NCI-H774 (cell line): ENCODE results near the gene RAP1A.
"Not testable (repeated sequence)": the region's sequence is repeated elsewhere in the genome, so short reads cannot be mapped to it uniquely, and the experiment has no call there.

Experiments used
- DNase-seq: peaks from one replicate; lab custom pipeline; 2025; lab: John Stamatoyannopoulos, UW

The RAP1A gene

DNA sequence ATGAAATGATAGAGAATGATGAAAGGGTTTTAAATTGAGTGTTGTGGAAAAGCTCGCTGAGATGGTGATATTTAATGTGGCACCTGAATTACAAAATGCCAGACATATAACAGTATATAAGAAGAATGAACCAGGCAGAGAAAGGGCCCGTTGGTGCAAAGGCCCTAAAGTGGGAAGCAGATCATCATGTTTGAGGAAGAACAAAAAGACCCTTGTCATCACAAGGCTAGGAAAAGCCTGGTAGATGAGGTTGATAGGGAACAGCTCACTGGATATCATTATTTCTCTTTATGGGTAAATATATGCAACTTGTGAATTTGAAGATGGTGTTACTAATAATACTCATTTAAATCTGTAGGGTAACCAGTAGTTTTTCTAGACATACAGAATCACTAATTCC, 11.0 kb downstream of the RAP1A start:
- DNase-seq, result no peak

GRCh38 chr1:111631502-111631901, 11.9 kb downstream of the RAP1A start:
- DNase-seq, result no peak

- DNase-seq, result not testable (repeated sequence)
Measured at GRCh38 chr1:111632771-111633170, 13.2 kb downstream of the RAP1A start.

- DNase-seq, result no peak
Measured at GRCh38 chr1:111633736-111634247, 14.2 kb downstream of the RAP1A start.

- DNase-seq, result no peak
Measured at GRCh38 chr1:111635324-111636009, 15.9 kb downstream of the RAP1A start.

GRCh38 chr1:111638320-111638719, 18.7 kb downstream of the RAP1A start:
- DNase-seq, result no peak

GRCh38 chr1:111639602-111640198, 20.1 kb downstream of the RAP1A start:
- DNase-seq, result no peak

GRCh38 chr1:111643097-111643496, 23.5 kb downstream of the RAP1A start:
- DNase-seq, result no peak

- no peak for DNase-seq
Measured at GRCh38 chr1:111643696-111644095, 24.1 kb downstream of the RAP1A start.

GRCh38 chr1:111644506-111644905, 24.9 kb downstream of the RAP1A start:
- DNase-seq, result no peak

- no peak for DNase-seq
Measured at GRCh38 chr1:111647736-111648135, 28.1 kb downstream of the RAP1A start.

GRCh38 chr1:111648806-111649205, 29.2 kb downstream of the RAP1A start:
- DNase-seq, result no peak

- no peak for DNase-seq
Measured at GRCh38 chr1:111649227-111649626, 29.6 kb downstream of the RAP1A start.

- no peak for DNase-seq
Measured at GRCh38 chr1:111649648-111650047, 30.1 kb downstream of the RAP1A start.

- DNase-seq, result no peak
Measured at GRCh38 chr1:111653709-111654108, 34.1 kb downstream of the RAP1A start.

DNA sequence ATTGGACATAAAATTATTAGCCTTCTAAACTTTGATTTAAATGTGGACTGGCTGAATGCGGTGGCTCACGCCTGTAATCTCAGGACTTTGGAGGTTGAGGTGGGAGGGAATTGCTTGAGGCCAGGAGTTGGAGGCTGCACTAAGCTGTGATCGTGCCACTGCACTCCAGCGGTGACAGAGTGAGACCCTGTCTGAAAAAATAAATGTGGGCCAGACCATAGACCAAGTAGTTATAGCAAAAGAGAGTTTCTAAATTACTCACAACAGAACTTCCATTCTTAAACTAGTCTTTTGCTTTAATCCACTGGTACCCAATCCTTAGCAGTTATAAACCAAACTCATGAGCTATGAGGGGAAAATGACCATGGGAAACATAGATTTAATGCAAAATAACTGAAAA, 35.2 kb downstream of the RAP1A start:
- DNase-seq, result no peak

GRCh38 chr1:111656086-111657017, 36.8 kb downstream of the RAP1A start:
- no peak for DNase-seq

- DNase-seq, result no peak
Measured at GRCh38 chr1:111658622-111659021, 39.0 kb downstream of the RAP1A start.

GRCh38 chr1:111660204-111661150, 40.9 kb downstream of the RAP1A start:
- no peak for DNase-seq

DNA sequence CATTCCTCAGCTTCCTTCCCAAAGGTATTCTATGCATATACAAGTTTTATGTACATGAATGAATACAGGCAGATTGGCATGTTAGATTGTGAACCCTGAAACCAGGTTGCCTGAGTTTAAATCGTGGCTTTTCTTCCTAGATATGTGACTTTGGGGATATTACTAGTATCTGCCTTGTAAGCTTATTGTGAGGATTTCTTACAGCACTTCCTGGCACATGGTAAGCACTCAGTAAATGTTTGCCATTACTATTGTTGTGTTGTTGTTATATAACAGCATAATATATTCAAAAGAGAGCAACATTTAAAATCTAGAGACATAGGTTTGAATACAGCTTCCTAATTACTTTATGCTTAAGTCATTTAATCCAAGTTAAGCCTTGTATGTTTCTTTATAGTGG, 45.1 kb downstream of the RAP1A start:
- DNase-seq, result no peak

DNA sequence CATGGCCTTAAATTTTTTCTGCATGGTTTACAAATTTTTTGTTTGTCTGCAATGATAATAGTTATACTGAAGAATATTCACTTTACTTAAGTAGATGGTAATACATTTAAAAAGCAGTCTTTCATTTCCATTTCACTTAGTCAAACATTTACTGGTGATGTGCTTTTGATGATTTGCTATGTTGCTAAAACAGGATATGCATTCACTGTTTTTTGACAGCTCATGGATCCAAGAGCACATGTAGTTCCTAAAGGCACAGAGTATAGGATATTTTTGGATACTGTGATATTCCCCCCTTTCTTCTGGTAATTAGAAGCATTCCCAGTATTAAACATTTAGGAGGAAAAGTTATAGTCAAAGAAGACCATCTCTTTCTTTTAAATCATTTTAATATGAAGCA, 45.9 kb downstream of the RAP1A start:
- no peak for DNase-seq

DNA sequence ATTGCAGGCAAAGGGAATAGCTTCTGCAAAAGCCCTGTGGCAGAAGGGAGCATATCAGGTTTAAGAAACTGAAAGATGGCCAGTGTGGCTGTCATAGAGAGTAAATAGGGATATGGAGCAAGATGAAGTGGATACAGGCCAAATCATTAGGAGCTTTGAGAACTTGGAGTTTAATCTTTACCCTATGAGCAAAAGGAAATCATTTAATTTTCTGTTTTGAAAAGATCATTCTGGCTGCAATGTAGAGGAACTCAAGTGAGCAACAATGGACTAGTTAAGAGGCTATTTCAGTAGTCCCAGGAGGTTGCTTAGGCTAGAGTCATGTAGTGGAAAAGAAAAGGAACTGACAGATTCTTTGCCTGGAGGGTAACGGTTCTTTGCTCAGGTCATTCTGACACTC, 47.2 kb downstream of the RAP1A start:
- DNase-seq, result no peak
